ENCODE results near the gene ENTREP1. TPM values are rescaled to one million over a fixed set of nuclear protein-coding genes. Genes with fewer than 3 reads are reported as not detected.

ENTREP1 gene
- total RNA-seq, 1 donor from 2014 or later = 3.1 TPM

GRCh38 chr9:69385581-69386033 is 60.6 kb downstream of the ENTREP1 start:
- Histone ChIP-seq H3K36me3 (ENCODE audit: control insufficient read depth, insufficient read depth, low read length) (no peaks in the 10 kb centered on the region), H3K27me3 (ENCODE audit: control insufficient read depth, insufficient read depth, low read length) (no peaks in the 10 kb centered on the region), H3K4me3 (ENCODE audit: low read depth, low read length) (no peak overlapping the region)
- no peak for DNase-seq (ENCODE audit: low read depth)
- TF ChIP-seq, protein P1, sequence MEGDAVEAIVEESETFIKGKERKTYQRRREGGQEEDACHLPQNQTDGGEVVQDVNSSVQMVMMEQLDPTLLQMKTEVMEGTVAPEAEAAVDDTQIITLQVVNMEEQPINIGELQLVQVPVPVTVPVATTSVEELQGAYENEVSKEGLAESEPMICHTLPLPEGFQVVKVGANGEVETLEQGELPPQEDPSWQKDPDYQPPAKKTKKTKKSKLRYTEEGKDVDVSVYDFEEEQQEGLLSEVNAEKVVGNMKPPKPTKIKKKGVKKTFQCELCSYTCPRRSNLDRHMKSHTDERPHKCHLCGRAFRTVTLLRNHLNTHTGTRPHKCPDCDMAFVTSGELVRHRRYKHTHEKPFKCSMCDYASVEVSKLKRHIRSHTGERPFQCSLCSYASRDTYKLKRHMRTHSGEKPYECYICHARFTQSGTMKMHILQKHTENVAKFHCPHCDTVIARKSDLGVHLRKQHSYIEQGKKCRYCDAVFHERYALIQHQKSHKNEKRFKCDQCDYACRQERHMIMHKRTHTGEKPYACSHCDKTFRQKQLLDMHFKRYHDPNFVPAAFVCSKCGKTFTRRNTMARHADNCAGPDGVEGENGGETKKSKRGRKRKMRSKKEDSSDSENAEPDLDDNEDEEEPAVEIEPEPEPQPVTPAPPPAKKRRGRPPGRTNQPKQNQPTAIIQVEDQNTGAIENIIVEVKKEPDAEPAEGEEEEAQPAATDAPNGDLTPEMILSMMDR (IDR thresholded peaks at IDR 0.05; ENCODE audit: insufficient read depth, low read length, poor library complexity, severe bottlenecking) = no peak

DNA sequence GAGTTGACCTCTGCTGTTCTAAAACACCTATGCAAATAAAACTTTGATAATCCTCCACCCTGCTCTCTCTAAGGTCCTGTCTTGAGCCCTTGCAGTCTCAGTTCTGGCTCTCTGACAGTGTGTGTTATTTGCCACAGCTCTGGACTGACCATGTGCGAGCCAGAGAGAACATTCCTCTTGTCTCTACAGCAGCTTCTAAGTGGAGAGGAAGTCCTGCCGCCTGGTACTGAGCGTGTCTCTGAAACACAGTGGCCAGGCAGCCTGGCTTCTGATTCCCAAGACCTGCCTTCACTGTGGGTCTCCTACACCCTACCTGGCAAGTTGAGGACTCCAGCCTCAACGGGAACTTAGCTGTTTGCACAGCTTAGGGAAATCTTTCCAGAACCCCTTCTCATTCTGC is 61.6 kb downstream of the ENTREP1 start:
- Histone ChIP-seq H3K27me3 (ENCODE audit: control insufficient read depth, insufficient read depth, low read length) (no peaks in the 10 kb centered on the region), H3K4me3 (ENCODE audit: low read depth, low read length) (no peak overlapping the region), H3K36me3 (ENCODE audit: control insufficient read depth, insufficient read depth, low read length) (no peaks in the 10 kb centered on the region)
- TF ChIP-seq, protein P1 (IDR thresholded peaks at IDR 0.05; ENCODE audit: insufficient read depth, low read length, poor library complexity, severe bottlenecking) = no peak
- no peak for DNase-seq (ENCODE audit: low read depth)

- TF ChIP-seq, protein P1 (IDR thresholded peaks at IDR 0.05; ENCODE audit: insufficient read depth, low read length, poor library complexity, severe bottlenecking) = no peak
- Histone ChIP-seq H3K27me3 (ENCODE audit: control insufficient read depth, insufficient read depth, low read length) (no peaks in the 10 kb centered on the region), H3K36me3 (ENCODE audit: control insufficient read depth, insufficient read depth, low read length) (no peaks in the 10 kb centered on the region), H3K4me3 (ENCODE audit: low read depth, low read length) (no peak overlapping the region)
- DNase-seq (ENCODE audit: low read depth) = no peak
Observed at GRCh38 chr9:69388596-69388995, 63.6 kb downstream of the ENTREP1 start.

DNA sequence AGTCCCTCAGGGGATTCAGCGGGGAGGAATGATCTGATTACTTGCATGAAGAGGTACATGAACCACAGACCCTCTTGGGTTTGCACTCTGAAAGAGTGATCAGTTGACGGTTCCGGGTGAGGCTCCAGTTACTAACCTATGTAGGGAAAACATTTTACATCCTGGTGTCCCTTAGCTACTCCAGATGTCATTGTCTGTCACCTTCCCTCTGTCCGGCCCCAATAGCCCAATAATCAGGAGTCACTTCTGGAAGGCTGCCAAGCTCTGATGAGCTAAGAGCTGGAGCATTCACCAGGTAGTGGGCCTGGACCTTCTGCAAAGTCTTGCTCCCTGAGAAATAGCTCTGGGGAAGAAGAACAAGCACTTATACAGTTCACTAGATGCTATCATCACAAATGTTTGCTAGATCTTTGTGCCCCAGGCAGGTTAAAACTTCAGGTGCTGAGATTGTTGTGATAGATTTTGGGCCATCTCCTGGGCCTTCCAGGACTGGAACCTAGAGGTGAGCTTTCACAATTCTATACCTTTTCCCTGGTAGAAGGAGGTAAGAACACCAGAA is 64.5 kb downstream of the ENTREP1 start:
- H3K4me3 ChIP-seq (ENCODE audit: low read depth, low read length) = no peak overlapping the region
- H3K36me3 ChIP-seq (ENCODE audit: control insufficient read depth, insufficient read depth, low read length) = no peaks in the 10 kb centered on the region
- TF ChIP-seq, protein P1 (IDR thresholded peaks at IDR 0.05; ENCODE audit: insufficient read depth, low read length, poor library complexity, severe bottlenecking) = no peak
- no peak for DNase-seq (ENCODE audit: low read depth)
- H3K27me3 ChIP-seq (ENCODE audit: control insufficient read depth, insufficient read depth, low read length) = no peaks in the 10 kb centered on the region

DNA sequence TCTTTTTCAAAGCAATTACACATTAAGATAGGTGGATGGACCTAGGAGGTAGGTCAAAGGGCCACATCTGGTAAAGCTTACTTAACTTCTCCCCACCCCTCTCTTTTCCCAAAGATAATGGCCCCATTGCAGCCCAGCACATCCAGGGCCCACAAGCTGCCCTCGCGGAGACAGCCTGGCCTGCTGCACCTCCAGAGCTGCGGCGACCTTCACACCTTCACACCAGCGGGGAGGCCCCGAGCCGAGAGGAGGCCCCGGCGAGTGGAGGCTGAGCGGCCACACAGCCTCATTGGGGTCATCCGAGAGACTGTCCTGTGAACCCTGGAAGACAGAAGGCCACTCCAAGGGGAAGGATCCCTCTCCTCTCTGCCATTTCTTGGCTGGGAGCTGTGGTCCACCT is 66.5 kb downstream of the ENTREP1 start:
- no peak for DNase-seq (ENCODE audit: low read depth)
- Histone ChIP-seq H3K27me3 (ENCODE audit: control insufficient read depth, insufficient read depth, low read length) (no peaks in the 10 kb centered on the region), H3K4me3 (ENCODE audit: low read depth, low read length) (no peak overlapping the region), H3K36me3 (ENCODE audit: control insufficient read depth, insufficient read depth, low read length) (no peaks in the 10 kb centered on the region)
- TF ChIP-seq, protein P1 (IDR thresholded peaks at IDR 0.05; ENCODE audit: insufficient read depth, low read length, poor library complexity, severe bottlenecking) = no peak

DNA sequence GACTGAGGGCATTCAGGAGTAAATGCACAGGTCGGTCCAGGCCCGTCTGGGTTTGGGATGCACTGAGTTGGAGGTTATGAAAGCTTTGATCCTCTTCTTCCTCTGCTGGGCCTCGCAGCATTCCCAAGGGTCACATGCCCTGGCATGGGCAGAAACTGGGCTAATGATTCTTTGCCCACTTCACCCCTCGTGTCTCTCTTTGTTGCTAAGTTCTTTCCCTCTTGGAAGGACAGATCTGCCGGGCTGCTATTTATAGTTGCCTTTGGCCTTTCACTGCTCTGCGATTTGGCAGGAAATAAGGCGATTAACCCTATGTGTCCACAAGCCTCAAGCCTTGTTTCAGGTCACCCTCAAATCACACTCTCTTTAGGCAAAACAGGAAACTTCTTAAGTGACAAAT is 66.9 kb downstream of the ENTREP1 start:
- Histone ChIP-seq H3K27me3 (ENCODE audit: control insufficient read depth, insufficient read depth, low read length) (no peaks in the 10 kb centered on the region), H3K36me3 (ENCODE audit: control insufficient read depth, insufficient read depth, low read length) (no peaks in the 10 kb centered on the region), H3K4me3 (ENCODE audit: low read depth, low read length) (no peak overlapping the region)
- TF ChIP-seq, protein P1 (IDR thresholded peaks at IDR 0.05; ENCODE audit: insufficient read depth, low read length, poor library complexity, severe bottlenecking) = no peak
- DNase-seq (ENCODE audit: low read depth) = no peak

Measured in kidney epithelial cell (primary cell).